Measurements from ENCODE around the gene ASB12. TPM values are rescaled to one million over a fixed set of nuclear protein-coding genes. Genes with fewer than 3 reads are reported as not detected.

The ASB12 gene
- total and polyA plus RNA-seq, 2 of the 8 experiments (the other 6 are each of a cell fraction or from before 2014, with no cell fraction given): 1.3 to 1.7 TPM

- TF ChIP-seq, protein P1, sequence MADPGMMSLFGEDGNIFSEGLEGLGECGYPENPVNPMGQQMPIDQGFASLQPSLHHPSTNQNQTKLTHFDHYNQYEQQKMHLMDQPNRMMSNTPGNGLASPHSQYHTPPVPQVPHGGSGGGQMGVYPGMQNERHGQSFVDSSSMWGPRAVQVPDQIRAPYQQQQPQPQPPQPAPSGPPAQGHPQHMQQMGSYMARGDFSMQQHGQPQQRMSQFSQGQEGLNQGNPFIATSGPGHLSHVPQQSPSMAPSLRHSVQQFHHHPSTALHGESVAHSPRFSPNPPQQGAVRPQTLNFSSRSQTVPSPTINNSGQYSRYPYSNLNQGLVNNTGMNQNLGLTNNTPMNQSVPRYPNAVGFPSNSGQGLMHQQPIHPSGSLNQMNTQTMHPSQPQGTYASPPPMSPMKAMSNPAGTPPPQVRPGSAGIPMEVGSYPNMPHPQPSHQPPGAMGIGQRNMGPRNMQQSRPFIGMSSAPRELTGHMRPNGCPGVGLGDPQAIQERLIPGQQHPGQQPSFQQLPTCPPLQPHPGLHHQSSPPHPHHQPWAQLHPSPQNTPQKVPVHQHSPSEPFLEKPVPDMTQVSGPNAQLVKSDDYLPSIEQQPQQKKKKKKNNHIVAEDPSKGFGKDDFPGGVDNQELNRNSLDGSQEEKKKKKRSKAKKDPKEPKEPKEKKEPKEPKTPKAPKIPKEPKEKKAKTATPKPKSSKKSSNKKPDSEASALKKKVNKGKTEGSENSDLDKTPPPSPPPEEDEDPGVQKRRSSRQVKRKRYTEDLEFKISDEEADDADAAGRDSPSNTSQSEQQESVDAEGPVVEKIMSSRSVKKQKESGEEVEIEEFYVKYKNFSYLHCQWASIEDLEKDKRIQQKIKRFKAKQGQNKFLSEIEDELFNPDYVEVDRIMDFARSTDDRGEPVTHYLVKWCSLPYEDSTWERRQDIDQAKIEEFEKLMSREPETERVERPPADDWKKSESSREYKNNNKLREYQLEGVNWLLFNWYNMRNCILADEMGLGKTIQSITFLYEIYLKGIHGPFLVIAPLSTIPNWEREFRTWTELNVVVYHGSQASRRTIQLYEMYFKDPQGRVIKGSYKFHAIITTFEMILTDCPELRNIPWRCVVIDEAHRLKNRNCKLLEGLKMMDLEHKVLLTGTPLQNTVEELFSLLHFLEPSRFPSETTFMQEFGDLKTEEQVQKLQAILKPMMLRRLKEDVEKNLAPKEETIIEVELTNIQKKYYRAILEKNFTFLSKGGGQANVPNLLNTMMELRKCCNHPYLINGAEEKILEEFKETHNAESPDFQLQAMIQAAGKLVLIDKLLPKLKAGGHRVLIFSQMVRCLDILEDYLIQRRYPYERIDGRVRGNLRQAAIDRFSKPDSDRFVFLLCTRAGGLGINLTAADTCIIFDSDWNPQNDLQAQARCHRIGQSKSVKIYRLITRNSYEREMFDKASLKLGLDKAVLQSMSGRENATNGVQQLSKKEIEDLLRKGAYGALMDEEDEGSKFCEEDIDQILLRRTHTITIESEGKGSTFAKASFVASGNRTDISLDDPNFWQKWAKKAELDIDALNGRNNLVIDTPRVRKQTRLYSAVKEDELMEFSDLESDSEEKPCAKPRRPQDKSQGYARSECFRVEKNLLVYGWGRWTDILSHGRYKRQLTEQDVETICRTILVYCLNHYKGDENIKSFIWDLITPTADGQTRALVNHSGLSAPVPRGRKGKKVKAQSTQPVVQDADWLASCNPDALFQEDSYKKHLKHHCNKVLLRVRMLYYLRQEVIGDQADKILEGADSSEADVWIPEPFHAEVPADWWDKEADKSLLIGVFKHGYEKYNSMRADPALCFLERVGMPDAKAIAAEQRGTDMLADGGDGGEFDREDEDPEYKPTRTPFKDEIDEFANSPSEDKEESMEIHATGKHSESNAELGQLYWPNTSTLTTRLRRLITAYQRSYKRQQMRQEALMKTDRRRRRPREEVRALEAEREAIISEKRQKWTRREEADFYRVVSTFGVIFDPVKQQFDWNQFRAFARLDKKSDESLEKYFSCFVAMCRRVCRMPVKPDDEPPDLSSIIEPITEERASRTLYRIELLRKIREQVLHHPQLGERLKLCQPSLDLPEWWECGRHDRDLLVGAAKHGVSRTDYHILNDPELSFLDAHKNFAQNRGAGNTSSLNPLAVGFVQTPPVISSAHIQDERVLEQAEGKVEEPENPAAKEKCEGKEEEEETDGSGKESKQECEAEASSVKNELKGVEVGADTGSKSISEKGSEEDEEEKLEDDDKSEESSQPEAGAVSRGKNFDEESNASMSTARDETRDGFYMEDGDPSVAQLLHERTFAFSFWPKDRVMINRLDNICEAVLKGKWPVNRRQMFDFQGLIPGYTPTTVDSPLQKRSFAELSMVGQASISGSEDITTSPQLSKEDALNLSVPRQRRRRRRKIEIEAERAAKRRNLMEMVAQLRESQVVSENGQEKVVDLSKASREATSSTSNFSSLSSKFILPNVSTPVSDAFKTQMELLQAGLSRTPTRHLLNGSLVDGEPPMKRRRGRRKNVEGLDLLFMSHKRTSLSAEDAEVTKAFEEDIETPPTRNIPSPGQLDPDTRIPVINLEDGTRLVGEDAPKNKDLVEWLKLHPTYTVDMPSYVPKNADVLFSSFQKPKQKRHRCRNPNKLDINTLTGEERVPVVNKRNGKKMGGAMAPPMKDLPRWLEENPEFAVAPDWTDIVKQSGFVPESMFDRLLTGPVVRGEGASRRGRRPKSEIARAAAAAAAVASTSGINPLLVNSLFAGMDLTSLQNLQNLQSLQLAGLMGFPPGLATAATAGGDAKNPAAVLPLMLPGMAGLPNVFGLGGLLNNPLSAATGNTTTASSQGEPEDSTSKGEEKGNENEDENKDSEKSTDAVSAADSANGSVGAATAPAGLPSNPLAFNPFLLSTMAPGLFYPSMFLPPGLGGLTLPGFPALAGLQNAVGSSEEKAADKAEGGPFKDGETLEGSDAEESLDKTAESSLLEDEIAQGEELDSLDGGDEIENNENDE (IDR thresholded peaks at IDR 0.05; ENCODE audit: insufficient replicate concordance, low read length): no peak
- TF ChIP-seq SIX5 (IDR thresholded peaks at IDR 0.05; ENCODE audit: low read depth, low read length): no peak
- TF ChIP-seq FOSL1 (IDR thresholded peaks at IDR 0.05; ENCODE audit: insufficient read depth, low read depth, low read length): no peak
- no peak for TF ChIP-seq SAP30 (IDR thresholded peaks at IDR 0.05; ENCODE audit: insufficient read depth, insufficient replicate concordance, low read length)
- TF ChIP-seq NANOG (IDR thresholded peaks at IDR 0.05; ENCODE audit: insufficient read depth, low read depth, low read length, poor library complexity, severe bottlenecking): no peak
- no peak for TF ChIP-seq TAF7 (optimal IDR thresholded peaks at IDR 0.05; ENCODE audit: borderline replicate concordance, low read depth, low read length)
- no peak for TF ChIP-seq SIRT6 (IDR thresholded peaks at IDR 0.05; ENCODE audit: low read length)
Measured at GRCh38 chrX:64184396-64184795, 46.0 kb downstream of the ASB12 start (continued).
